NCI-H82 treated with DMSO at 0.1 percent for 48 hours (cell line): ENCODE measurements around the gene MAB21L3.

ENCODE experiments used
- DNase-seq: peaks from one replicate; lab custom pipeline; 2025; ENCODE audit not compliant: unreplicated experiment; lab: John Stamatoyannopoulos, UW

The MAB21L3 gene

DNA sequence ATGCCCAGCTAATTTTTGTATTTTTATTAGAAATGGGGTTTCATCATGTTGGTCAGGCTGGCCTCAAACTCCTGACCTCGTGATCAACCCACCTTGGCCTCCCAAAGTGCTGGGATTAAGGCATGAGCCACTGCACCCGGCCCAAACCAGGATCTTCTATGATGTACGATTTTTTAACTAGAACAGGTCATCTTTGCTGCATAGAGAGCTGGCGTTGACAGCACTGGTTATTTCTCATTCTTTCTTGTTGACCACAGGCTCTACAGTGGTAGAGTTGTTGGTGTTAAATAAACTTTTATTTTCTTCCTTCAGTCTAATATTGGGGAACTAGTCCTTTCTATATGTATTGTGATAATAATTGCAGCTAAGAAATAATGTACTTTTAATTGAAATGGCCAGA lies 3.8 kb upstream of the MAB21L3 start:
- no peak for DNase-seq

DNA sequence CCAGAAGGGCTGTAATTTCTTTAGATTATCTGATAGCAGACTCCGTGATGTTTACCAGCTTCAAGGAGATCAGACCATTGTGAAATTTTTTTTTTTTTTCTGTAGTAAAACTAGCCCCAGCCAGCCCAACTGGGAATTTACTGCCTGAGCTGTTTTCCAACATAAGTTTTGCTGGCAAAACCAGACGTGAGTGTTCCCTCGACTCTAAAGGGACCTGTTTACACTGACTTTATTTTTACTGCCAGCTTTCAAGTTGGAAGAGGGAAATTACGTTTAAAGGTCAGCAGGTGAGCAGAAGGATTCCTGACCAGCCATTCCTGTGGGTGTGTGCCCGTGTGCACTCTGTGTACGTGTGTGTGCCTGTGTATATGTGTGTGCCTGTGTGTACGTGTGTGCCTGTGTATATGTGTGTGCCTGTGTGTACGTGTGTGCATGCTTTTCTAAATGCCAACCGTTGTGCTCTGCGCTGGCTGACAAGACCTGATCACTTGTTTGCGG lies 374 bp downstream of the MAB21L3 start:
- no peak for DNase-seq

- no peak for DNase-seq
Observed at GRCh38 chr1:116112388-116113140, 1.4 kb downstream of the MAB21L3 start.

DNA sequence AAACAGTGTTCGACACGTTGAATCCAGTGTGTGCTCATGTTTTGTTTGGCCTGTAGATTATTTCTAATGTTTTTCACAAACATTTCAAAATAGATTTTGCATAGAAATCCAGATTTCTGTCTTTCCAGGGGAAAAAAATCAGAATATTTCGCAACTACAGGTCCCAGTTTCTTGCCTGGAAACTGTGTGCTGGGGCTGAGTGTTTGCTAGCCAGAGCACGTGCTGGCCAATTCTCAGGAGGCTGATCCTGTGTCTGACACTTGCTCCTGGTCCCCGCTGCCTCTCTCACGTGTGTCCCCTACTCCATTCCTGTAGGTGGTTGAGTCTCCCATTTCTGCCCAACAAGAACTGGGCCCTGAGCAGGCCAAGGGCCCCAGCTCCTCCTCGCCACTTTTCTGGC lies 2.4 kb downstream of the MAB21L3 start:
- no peak for DNase-seq

DNA sequence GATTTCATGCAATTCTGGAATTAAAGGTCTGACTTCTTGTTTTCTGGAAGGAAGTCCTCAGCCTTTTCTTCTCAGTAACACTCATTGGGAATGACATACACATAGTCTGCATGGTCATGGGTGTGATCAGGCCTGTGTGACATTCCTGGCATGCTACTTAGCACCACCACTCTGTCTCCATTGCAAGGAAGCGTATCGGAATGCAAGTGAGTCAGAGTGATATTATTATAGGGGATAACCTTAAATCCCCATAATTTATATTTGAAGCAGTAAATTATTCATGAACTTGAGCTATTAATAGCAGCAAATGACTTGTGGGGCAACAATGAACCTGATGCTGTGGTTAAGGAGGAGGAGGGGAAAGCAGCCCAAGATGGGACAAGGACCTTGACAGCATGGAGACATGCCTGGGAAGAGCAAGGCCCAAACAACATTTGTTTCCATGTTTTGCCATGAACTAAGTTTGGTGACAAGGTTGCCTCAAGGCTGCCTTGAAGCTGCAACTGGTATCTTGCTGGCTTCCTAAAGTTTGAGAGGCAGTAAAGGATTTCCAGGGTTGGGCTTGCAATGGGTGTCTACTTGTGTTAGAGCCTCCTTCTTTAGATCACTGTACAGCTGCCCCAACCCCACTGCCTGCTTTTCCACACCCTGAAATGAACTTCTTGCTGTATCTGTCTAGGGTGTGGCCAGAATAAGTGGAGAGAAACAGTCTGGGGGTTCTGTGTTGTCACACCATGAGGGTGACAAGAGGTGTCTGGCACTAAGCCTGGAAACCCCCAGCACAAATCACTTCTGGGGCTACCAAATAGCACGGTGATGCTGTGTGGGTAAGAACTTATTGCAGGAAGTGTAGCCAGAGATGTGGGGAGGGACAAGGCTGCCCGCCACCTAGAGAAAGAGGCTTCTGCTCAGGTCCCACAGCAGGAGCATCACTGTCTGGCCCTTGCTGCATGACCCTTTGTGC lies 4.6 kb downstream of the MAB21L3 start:
- no peak for DNase-seq

DNA sequence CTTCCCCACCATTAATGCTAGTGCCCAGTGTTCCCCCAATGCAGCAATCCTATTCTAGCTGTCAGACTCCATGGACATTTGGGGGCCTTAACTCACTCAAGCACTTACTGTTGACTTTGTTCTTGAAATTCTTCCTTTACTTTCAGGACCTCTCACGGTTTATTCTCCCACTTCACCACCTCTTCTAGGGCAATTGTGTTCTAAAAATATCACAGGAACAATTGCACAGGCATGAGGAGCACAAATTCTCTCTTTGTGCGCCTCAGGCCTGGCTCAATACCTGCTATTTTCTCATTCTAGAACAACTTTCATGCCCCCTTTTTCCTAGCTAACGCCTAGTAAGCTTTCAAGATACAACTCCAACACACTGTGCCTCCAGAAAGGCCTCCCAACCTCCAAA lies 7.3 kb downstream of the MAB21L3 start:
- no peak for DNase-seq

- no peak for DNase-seq
Observed at GRCh38 chr1:116119876-116120275, 8.7 kb downstream of the MAB21L3 start.

- DNase-seq: no peak
Observed at GRCh38 chr1:116122955-116123757, 12.0 kb downstream of the MAB21L3 start.

GRCh38 chr1:116123837-116124533 lies 12.8 kb downstream of the MAB21L3 start:
- DNase-seq: no peak

- DNase-seq: no peak
Observed at GRCh38 chr1:116125758-116126157, 14.6 kb downstream of the MAB21L3 start.

GRCh38 chr1:116126281-116126680 lies 15.1 kb downstream of the MAB21L3 start:
- DNase-seq: no peak

DNA sequence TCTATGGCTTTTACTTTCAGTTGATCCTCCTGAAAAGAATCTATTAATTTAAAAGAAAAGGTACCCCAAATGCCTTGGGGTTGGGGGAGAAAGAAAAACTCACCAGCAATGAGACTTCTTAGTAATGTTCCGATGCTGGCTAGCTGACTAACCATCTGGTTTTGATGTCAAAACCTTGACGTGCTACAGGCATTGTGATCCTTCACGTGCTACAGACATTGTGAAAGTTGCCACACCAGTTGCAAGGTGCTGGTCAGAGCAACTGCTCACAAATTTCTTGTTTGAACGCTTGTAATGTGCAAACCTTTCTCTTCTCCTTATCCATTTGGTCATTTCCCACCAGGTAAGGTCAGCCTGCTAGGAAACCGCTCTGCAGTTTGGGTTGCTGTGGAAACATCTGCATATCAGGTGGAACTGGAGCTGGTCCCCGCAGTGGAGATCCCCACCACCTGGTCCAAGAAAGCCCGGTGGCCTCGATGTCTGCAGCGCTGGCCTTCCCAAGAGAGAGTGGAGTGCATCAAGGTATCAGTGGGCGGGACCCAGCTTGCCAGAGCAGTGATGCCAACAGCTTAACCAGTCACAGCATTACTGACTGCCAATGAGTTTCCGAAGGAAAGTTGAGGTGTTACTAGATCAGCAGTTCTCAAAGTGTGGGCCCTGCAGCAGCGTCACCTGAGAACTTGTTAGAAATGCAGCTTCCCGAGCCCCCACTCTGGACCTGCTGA lies 16.1 kb downstream of the MAB21L3 start:
- DNase-seq: no peak

DNA sequence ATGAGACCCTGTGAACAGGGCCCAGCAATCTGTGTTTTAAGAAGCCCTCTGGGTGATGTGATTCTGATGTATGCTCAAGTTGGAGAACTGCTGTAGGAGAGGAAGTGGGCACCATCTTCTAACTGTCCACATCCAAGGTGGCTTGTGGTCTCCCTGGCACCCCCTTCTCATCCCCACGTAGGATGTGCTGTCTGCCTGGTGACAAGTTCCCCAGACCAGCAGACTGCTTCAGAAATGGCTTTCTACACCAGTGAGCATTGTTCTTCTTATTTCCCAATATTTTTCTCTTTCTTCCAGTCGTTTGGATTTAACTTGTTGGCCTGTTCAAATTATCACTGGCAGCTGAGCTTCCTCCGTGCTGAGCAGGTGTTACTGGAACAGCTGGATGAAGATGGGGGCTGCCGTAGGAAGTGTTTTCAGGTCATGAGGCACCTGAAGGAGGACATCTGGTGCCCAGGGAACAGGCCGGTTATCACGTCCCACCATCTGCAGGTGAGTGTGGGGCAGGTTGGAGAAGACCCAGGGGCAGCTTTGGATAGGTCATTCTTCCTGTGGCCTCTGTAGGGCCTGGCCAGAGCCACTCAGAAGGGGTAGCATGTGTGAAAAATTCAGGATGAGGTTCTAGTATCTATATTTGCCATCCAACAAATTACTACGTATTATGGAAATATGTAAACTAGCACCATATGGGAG lies 16.8 kb downstream of the MAB21L3 start:
- DNase-seq: no peak

GRCh38 chr1:116128664-116129063 lies 17.5 kb downstream of the MAB21L3 start:
- DNase-seq: no peak

DNA sequence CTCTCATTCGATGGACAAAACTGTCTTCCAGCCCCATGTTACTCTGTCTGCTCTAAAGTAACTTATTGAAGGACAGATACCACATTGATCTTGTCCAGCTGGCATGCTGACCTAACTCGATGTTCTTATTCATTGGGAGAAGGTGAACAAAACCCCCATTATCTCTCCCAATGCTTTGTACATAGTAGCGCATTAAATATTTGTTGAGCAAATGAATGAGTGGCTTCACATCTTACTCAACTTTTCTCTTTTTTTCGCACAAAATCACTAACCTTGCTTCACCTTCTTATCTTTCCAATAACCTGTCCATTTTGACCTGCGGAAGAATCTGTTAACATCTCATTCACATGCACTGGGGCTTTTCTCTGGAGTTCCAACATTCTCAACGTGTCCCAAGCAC lies 18.3 kb downstream of the MAB21L3 start:
- no peak for DNase-seq

- DNase-seq: no peak
Observed at GRCh38 chr1:116130356-116130755, 19.2 kb downstream of the MAB21L3 start.

- DNase-seq: no peak
Observed at GRCh38 chr1:116131170-116131569, 20.0 kb downstream of the MAB21L3 start.

DNA sequence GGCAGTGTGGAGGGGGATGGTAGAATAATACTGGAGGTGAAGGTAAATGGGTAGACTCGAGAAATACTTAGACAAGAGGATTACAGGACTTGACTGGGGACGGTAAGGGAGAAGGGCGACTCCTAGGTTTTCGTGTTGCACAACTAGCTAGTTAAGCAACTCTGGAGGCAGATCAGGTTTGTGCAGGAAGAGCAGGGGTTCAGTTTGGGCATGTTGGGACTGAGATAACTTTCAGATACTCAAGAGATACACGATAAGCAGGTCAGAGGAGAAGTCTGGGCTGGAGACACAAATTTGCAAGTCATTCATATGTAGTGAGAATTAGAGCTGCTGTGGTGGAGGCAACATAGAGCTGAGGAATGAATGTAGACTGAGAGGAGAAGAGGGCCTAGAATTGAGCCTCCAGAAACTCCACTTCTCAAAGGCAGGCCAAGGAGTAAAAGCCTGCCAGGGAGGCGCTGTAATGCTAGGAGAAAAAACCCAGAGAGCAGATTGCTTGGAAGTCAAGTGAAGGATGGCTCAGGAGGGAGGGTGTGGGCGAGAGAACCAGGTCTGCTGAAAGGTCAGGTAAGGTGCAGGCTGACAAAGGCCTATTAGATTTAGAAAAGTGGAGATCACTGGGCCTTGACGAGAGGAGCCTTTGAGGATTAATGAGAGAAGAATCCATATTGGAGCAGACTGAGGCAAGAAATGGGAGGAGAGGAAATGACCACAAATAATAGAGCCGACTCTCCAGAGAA lies 20.8 kb downstream of the MAB21L3 start:
- no peak for DNase-seq
